ENCODE data around the gene PYDC2. TPM values are rescaled to one million over a fixed set of nuclear protein-coding genes. Genes with fewer than 3 reads are reported as not detected.

PYDC2 gene
- not detected in 2 replicates for polyA plus RNA-seq (2012; rRNA removed)
- polyA plus RNA-seq (2012; cell fraction: cytosol; rRNA removed) = not detected in 2 replicates
- not detected in 2 replicates for polyA plus RNA-seq (2012; cell fraction: nucleus; rRNA removed)

DNA sequence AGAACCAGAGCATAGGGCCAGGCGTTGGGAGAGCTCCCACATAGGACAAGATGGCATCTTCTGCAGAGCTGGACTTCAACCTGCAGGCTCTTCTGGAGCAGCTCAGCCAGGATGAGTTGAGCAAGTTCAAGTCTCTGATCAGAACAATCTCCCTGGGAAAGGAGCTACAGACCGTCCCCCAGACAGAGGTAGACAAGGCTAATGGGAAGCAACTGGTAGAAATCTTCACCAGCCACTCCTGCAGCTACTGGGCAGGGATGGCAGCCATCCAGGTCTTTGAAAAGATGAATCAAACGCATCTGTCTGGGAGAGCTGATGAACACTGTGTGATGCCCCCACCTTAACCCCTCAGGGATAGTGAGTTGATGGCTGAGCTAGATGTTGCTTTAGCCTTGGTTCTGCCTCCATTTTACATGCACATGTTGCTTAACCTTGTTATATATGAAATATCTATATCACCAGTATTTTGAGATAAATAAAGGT lies at the start of gene PYDC2:
PYDC2 (plus strand) TSS at position 51 of the 483 bp plus-strand sequence; CDS start at position 51, 0 bp downstream.
- H3K4me1 ChIP-seq (ENCODE audit: control insufficient read depth in 1 of 2, insufficient read depth in 2 of 2, low read depth in 1 of 2, low read length in 1 of 2) = no peaks in the 10 kb centered on the region; a peak in 1 of 4 replicates
- H3K9me3 ChIP-seq = no peaks in the 10 kb centered on the region
- no peak within 1 kb of the TSS for H2AFZ ChIP-seq (ENCODE audit: low read depth)
- H3K36me3 ChIP-seq (replicated peaks in 1 of 2; ENCODE audit: control insufficient read depth in 1 of 2, insufficient read depth in 2 of 2, low read length in 1 of 2) = no peaks in the 10 kb centered on the region
- CTCF ChIA-PET = interaction anchor here (0.7 kb wide), 1 partner anchor 9 kb away, joined by 4 read pairs; no protein-coding TSS in a partner anchor
- H3F3A ChIP-seq (replicated peaks; ENCODE audit: insufficient read depth) = no peaks in the 10 kb centered on the region
- POLR2A ChIA-PET = no interaction called here
- H3K27me3 ChIP-seq (ENCODE audit: insufficient read depth) = no peaks in the 10 kb centered on the region
- DNase-seq = peak; percentile 9
- no peak within 1 kb of the TSS for H3K4me3 ChIP-seq (ENCODE audit: low read depth in 2 of 2, low read length in 1 of 2)
- H3K9me2 ChIP-seq = no peaks in the 10 kb centered on the region
- no peak within 1 kb of the TSS for H3K4me2 ChIP-seq
- no peak within 1 kb of the TSS for H3K9ac ChIP-seq
- H3K79me2 ChIP-seq (ENCODE audit: insufficient read depth) = no peaks in the 10 kb centered on the region
- no peak for TF ChIP-seq SIN3A (IDR thresholded peaks at IDR 0.05; ENCODE audit: borderline replicate concordance, low read depth, low read length)
- TF ChIP-seq TAF1 (IDR thresholded peaks at IDR 0.05; ENCODE audit: borderline replicate concordance, low read depth, low read length) = no peak
- H4K20me1 ChIP-seq (ENCODE audit: insufficient read depth) = no peaks in the 10 kb centered on the region
- WGBS (ENCODE audit: low lambda C conversion rate) = 24% methylated on average over 3 of the region's 3 CpGs
- no peak within 1 kb of the TSS for H3K27ac ChIP-seq (ENCODE audit: low read depth in 2 of 2, low read length in 1 of 2)

DNA sequence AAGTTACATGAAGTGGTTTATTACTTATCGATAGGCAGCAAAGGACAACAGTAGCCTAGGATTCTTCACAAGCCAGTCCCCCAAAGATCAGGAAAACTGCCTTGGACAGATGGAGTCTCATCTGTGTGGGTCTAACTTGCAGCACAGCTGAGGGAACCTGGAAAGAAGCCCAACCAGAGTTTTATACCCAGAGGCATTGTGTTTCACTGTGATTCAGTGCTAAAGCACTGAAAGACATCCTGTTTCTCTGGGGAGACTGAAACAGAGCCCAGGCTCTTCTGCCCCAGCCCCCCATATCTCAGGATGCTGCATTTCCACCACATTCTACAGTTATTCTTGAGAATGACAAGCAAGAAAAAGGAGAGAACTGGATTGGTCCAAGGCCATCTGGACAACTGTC lies 48.2 kb upstream of the PYDC2 start:
- no peak overlapping the region for H3K4me3 ChIP-seq (ENCODE audit: low read depth in 2 of 2, low read length in 1 of 2)
- H2AFZ ChIP-seq (ENCODE audit: low read depth) = peak overlapping the region; percentile 31; the same call in 1 of the 2 replicates
- peaks cover 4 to 5% of the 10 kb centered on the region in 2 experiments; a peak in 1 of 4 replicates for H3K4me1 ChIP-seq (ENCODE audit: control insufficient read depth in 1 of 2, insufficient read depth in 2 of 2, low read depth in 1 of 2, low read length in 1 of 2)
- 6% methylated on average over 1 of the region's 1 CpG for WGBS (ENCODE audit: low lambda C conversion rate)
- H3K36me3 ChIP-seq (replicated peaks in 1 of 2; ENCODE audit: control insufficient read depth in 1 of 2, insufficient read depth in 2 of 2, low read length in 1 of 2) = no peaks in the 10 kb centered on the region
- H3K9me3 ChIP-seq = peaks cover 18% of the 10 kb centered on the region; the same call in 1 of the 2 replicates
- H3K27me3 ChIP-seq (ENCODE audit: insufficient read depth) = no peaks in the 10 kb centered on the region
- H3K4me2 ChIP-seq = peak overlapping the region; percentile 39
- no peaks in the 10 kb centered on the region for H3K79me2 ChIP-seq (ENCODE audit: insufficient read depth)
- H3K9ac ChIP-seq = no peak overlapping the region
- ChIA-PET POLR2A (no interaction called here), CTCF (no interaction called here)
- peak; percentile 76 for TF ChIP-seq NFIC (IDR thresholded peaks at IDR 0.05; ENCODE audit: borderline replicate concordance)
- TF ChIP-seq, protein P1, sequence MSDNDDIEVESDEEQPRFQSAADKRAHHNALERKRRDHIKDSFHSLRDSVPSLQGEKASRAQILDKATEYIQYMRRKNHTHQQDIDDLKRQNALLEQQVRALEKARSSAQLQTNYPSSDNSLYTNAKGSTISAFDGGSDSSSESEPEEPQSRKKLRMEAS (IDR thresholded peaks at IDR 0.05; ENCODE audit: low read depth) = peak; percentile 29; the same call in 1 of the 2 replicates
- TF ChIP-seq JUND (IDR thresholded peaks at IDR 0.05) = peak; percentile 55
- TF ChIP-seq RAD21 (IDR thresholded peaks at IDR 0.05; ENCODE audit: low read length) = no peak
- TF ChIP-seq TCF12 (IDR thresholded peaks at IDR 0.05) = peak; percentile 85
- TF ChIP-seq EZH2phosphoT487 (IDR thresholded peaks at IDR 0.05; ENCODE audit: borderline replicate concordance, low read depth) = no peak
- TF ChIP-seq MXI1 (IDR thresholded peaks at IDR 0.05; ENCODE audit: low read depth, low read length) = no peak
- peak in 1 of 2 experiments; percentile 68; a peak in 1 of 4 replicates for TF ChIP-seq EP300 (IDR thresholded peaks at IDR 0.05; ENCODE audit: borderline replicate concordance in 1 of 2, low read depth in 1 of 2, low read length in 1 of 2)
- TF ChIP-seq, protein P2, sequence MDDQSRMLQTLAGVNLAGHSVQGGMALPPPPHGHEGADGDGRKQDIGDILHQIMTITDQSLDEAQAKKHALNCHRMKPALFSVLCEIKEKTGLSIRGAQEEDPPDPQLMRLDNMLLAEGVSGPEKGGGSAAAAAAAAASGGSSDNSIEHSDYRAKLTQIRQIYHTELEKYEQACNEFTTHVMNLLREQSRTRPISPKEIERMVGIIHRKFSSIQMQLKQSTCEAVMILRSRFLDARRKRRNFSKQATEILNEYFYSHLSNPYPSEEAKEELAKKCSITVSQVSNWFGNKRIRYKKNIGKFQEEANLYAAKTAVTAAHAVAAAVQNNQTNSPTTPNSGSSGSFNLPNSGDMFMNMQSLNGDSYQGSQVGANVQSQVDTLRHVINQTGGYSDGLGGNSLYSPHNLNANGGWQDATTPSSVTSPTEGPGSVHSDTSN (IDR thresholded peaks at IDR 0.05) = peak; percentile 65
- TF ChIP-seq FOSL2 (IDR thresholded peaks at IDR 0.05; ENCODE audit: borderline replicate concordance, low read depth) = peak; percentile 51; the same call in 1 of the 2 replicates
- no peak for TF ChIP-seq TAF1 (IDR thresholded peaks at IDR 0.05; ENCODE audit: borderline replicate concordance, low read depth, low read length)
- TF ChIP-seq SIN3A (IDR thresholded peaks at IDR 0.05; ENCODE audit: borderline replicate concordance, low read depth, low read length) = 0 out of 2 replicates have a peak, but pooled peaks have one; percentile 22
- no peaks in the 10 kb centered on the region for H3K9me2 ChIP-seq
- H3K27ac ChIP-seq (ENCODE audit: low read depth in 2 of 2, low read length in 1 of 2) = peak overlapping the region in 1 of 2 experiments; percentile 67; a peak in 2 of 4 replicates
- DNase-seq = peak; percentile 2
- H4K20me1 ChIP-seq (ENCODE audit: insufficient read depth) = no peaks in the 10 kb centered on the region
- peaks cover 5% of the 10 kb centered on the region for H3F3A ChIP-seq (replicated peaks; ENCODE audit: insufficient read depth)
